ENCODE results near the gene SLC1A3.

SLC1A3 gene

GRCh38 chr5:36717131-36717695 is 110.8 kb downstream of the SLC1A3 start:
- DNase-seq (ENCODE audit: low read depth in 2 of 2), result no peak

- no peak for DNase-seq (ENCODE audit: low read depth in 2 of 2)
Observed at GRCh38 chr5:36719282-36719681, 112.9 kb downstream of the SLC1A3 start.

- DNase-seq (ENCODE audit: low read depth in 2 of 2), result no peak
Observed at GRCh38 chr5:36720688-36721087, 114.3 kb downstream of the SLC1A3 start.

GRCh38 chr5:36721664-36722235 is 115.3 kb downstream of the SLC1A3 start:
- DNase-seq (ENCODE audit: low read depth in 2 of 2), result no peak

GRCh38 chr5:36722900-36723299 is 116.5 kb downstream of the SLC1A3 start:
- no peak for DNase-seq (ENCODE audit: low read depth in 2 of 2)

- DNase-seq (ENCODE audit: low read depth in 2 of 2), result no peak
Observed at GRCh38 chr5:36723912-36724311, 117.5 kb downstream of the SLC1A3 start.

- peak in 1 of 2 donors; percentile 4 for DNase-seq (ENCODE audit: low read depth in 2 of 2)
Observed at GRCh38 chr5:36724467-36725332, 118.3 kb downstream of the SLC1A3 start.

GRCh38 chr5:36726317-36726716 is 119.9 kb downstream of the SLC1A3 start:
- DNase-seq (ENCODE audit: low read depth in 2 of 2), result no peak

GRCh38 chr5:36726767-36727166 is 120.4 kb downstream of the SLC1A3 start:
- DNase-seq (ENCODE audit: low read depth in 2 of 2), result no peak

GRCh38 chr5:36728697-36729543 is 122.5 kb downstream of the SLC1A3 start:
- no peak for DNase-seq (ENCODE audit: low read depth in 2 of 2)

- no peak for DNase-seq (ENCODE audit: low read depth in 2 of 2)
Observed at GRCh38 chr5:36730537-36731216, 124.3 kb downstream of the SLC1A3 start.

- no peak for DNase-seq (ENCODE audit: low read depth in 2 of 2)
Observed at GRCh38 chr5:36733183-36733582, 126.8 kb downstream of the SLC1A3 start.

- DNase-seq (ENCODE audit: low read depth in 2 of 2), result no peak
Observed at GRCh38 chr5:36734422-36734821, 128.0 kb downstream of the SLC1A3 start.

- DNase-seq (ENCODE audit: low read depth in 2 of 2), result no peak
Observed at GRCh38 chr5:36735891-36736290, 129.5 kb downstream of the SLC1A3 start.

Measured in stimulated activated CD4-positive, alpha-beta T cell treated with anti-CD3 and anti-CD28 coated beads, Interleukin-1b, Interleukin-23, amount 100 ng/mL, for 4 hours (primary cell).